ENCODE data around the gene GNA14. TPM values are rescaled to one million over a fixed set of nuclear protein-coding genes. Genes with fewer than 3 reads are reported as not detected.

The GNA14 gene
- polyA plus RNA-seq, 3 donors, result 0.04 TPM; not detected in 2

DNA sequence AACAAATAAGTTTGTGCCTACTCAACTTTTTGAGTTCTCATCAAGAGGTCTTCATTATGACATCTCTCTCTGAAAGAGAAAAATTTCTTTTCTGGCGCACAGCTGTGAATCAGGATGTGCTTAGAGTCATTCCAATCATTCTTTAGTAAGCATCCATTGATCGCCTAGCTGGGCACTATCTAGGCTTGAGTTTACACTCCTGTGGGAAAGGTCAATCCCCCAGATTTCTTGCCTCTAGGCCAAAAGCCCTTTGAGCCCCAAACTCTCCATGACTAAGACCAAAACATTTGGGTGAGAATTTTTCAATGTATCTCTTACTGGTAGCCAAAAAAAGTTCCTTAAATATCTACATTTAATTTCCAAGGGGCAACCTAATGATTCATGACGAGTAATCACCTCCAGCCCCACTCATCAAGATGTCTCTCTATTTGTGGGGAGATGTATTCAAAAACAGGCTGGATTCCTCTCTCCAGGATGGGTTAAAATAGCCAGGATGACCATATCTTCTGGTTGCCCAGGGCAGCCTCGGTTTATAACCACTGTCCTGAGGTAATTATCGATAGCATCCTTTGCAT, 101.7 kb downstream of the GNA14 start:
- no peaks in the 10 kb centered on the region for H3K36me3 Mint-ChIP-seq
- Histone ChIP-seq H3K79me2 (ENCODE audit: insufficient read depth, low read length) (no peaks in the 10 kb centered on the region), H2AFZ (ENCODE audit: insufficient read depth, low read depth, low read length, poor library complexity, severe bottlenecking) (no peak overlapping the region), H4K20me1 (ENCODE audit: insufficient read depth, low read length) (no peaks in the 10 kb centered on the region), H3K9ac (ENCODE audit: insufficient read depth, low read length, poor library complexity, severe bottlenecking) (no peak overlapping the region), H3K27me3 (ENCODE audit: control insufficient read depth in 2 of 2, insufficient read depth in 2 of 2, low read length in 2 of 2) (no peaks in the 10 kb centered on the region), H3K4me3 (replicated peaks in 1 of 3; ENCODE audit: low read depth in 2 of 3, low read length in 3 of 3) (no peak overlapping the region), H3K9me3 (replicated peaks in 1 of 2; ENCODE audit: control insufficient read depth in 1 of 2, insufficient read depth in 1 of 2, low read length in 2 of 2) (peaks cover 16 to 19% of the 10 kb centered on the region in 2 donors), H3K27ac (ENCODE audit: low read depth in 1 of 2, low read length in 2 of 2) (no peak overlapping the region), H3K4me1 (ENCODE audit: control insufficient read depth in 1 of 2, insufficient read depth in 2 of 2, low read length in 2 of 2) (no peaks in the 10 kb centered on the region), H3K36me3 (replicated peaks in 1 of 2; ENCODE audit: control insufficient read depth in 1 of 2, insufficient read depth in 2 of 2, low read length in 2 of 2) (no peaks in the 10 kb centered on the region), H3K4me2 (replicated peaks; ENCODE audit: extremely low read depth, low read length, poor library complexity, severe bottlenecking) (no peak overlapping the region)
- H3K9me3 Mint-ChIP-seq, result peaks cover 15 to 28% (median 21%) of the 10 kb centered on the region in 7 donors
- no peak for TF ChIP-seq CTCF (IDR thresholded peaks at IDR 0.05)
- no CpG with 5 or more reads among the region's 5 CpGs for WGBS (ENCODE audit: insufficient coverage)
- H3K27me3 Mint-ChIP-seq (ENCODE audit: low read depth in 3 of 3), result no peaks in the 10 kb centered on the region
- no peak overlapping the region for H3K4me3 Mint-ChIP-seq
- no peak for DNase-seq
- intact Hi-C loops (cut with micrococcal nuclease), result no loop called here
- no peak overlapping the region for H3K27ac Mint-ChIP-seq
- H3K4me1 Mint-ChIP-seq, result no peaks in the 10 kb centered on the region

GRCh38 chr9:77544546-77544945, 103.6 kb downstream of the GNA14 start:
- Mint-ChIP-seq H3K4me3 (no peak overlapping the region), H3K27me3 (ENCODE audit: low read depth in 3 of 3) (no peaks in the 10 kb centered on the region), H3K36me3 (no peaks in the 10 kb centered on the region), H3K9me3 (peaks cover 21 to 36% (median 28%) of the 10 kb centered on the region in 7 donors), H3K27ac (no peak overlapping the region), H3K4me1 (no peaks in the 10 kb centered on the region)
- Histone ChIP-seq H3K4me1 (ENCODE audit: control insufficient read depth in 1 of 2, insufficient read depth in 2 of 2, low read length in 2 of 2) (no peaks in the 10 kb centered on the region), H3K27me3 (ENCODE audit: control insufficient read depth in 2 of 2, insufficient read depth in 2 of 2, low read length in 2 of 2) (no peaks in the 10 kb centered on the region), H4K20me1 (ENCODE audit: insufficient read depth, low read length) (no peaks in the 10 kb centered on the region), H3K79me2 (ENCODE audit: insufficient read depth, low read length) (no peaks in the 10 kb centered on the region), H3K9ac (ENCODE audit: insufficient read depth, low read length, poor library complexity, severe bottlenecking) (no peak overlapping the region), H3K9me3 (replicated peaks in 1 of 2; ENCODE audit: control insufficient read depth in 1 of 2, insufficient read depth in 1 of 2, low read length in 2 of 2) (peaks cover 16 to 26% of the 10 kb centered on the region in 2 donors), H3K27ac (ENCODE audit: low read depth in 1 of 2, low read length in 2 of 2) (no peak overlapping the region), H3K36me3 (replicated peaks in 1 of 2; ENCODE audit: control insufficient read depth in 1 of 2, insufficient read depth in 2 of 2, low read length in 2 of 2) (no peaks in the 10 kb centered on the region), H3K4me3 (replicated peaks in 1 of 3; ENCODE audit: low read depth in 2 of 3, low read length in 3 of 3) (no peak overlapping the region), H2AFZ (ENCODE audit: insufficient read depth, low read depth, low read length, poor library complexity, severe bottlenecking) (no peak overlapping the region), H3K4me2 (replicated peaks; ENCODE audit: extremely low read depth, low read length, poor library complexity, severe bottlenecking) (no peak overlapping the region)
- DNase-seq, result no peak
- no peak for TF ChIP-seq CTCF (IDR thresholded peaks at IDR 0.05)
- 100% methylated on average over 1 of the region's 3 CpGs for WGBS (ENCODE audit: insufficient coverage)
- intact Hi-C loops (cut with micrococcal nuclease), result no loop called here
